Measurements from ENCODE around the gene BTF3L4.
A peak's percentile ranks its signal among the peaks of the same experiment; 100 is the strongest.
"Not testable (repeated sequence)": the region's sequence is repeated elsewhere in the genome, so short reads cannot be mapped to it uniquely, and the experiment has no call there.

BTF3L4 gene

GRCh38 chr1:52063192-52063591 lies 7.1 kb downstream of the BTF3L4 start:
- Mint-ChIP-seq H3K36me3 (peaks cover 17 to 30% of the 10 kb centered on the region in 2 donors), H3K4me3 (no peak overlapping the region), H3K4me1 (peaks cover 17 to 24% of the 10 kb centered on the region in 2 donors), H3K9me3 (no peaks in the 10 kb centered on the region), H3K27ac (no peak overlapping the region), H3K27me3 (no peaks in the 10 kb centered on the region)
- ATAC-seq (replicated peaks) (no peak), DNase-seq (no peak)

GRCh38 chr1:52070704-52071103 lies 14.6 kb downstream of the BTF3L4 start:
- Mint-ChIP-seq H3K4me1 (peaks cover 8 to 22% of the 10 kb centered on the region in 2 donors), H3K27ac (no peak overlapping the region), H3K36me3 (peaks cover 28 to 30% of the 10 kb centered on the region in 2 donors), H3K9me3 (no peaks in the 10 kb centered on the region), H3K4me3 (no peak overlapping the region), H3K27me3 (no peaks in the 10 kb centered on the region)
- DNase-seq (no peak), ATAC-seq (replicated peaks) (no peak)

GRCh38 chr1:52072291-52072690 lies 16.2 kb downstream of the BTF3L4 start:
- DNase-seq = no peak
- H3K27ac Mint-ChIP-seq = no peak overlapping the region
- no peak overlapping the region for H3K4me3 Mint-ChIP-seq
- peaks cover 8 to 22% of the 10 kb centered on the region in 2 donors for H3K4me1 Mint-ChIP-seq
- H3K27me3 Mint-ChIP-seq = no peaks in the 10 kb centered on the region
- no peak for ATAC-seq (replicated peaks)
- no peaks in the 10 kb centered on the region for H3K9me3 Mint-ChIP-seq
- H3K36me3 Mint-ChIP-seq = peaks cover 30 to 37% of the 10 kb centered on the region in 2 donors

GRCh38 chr1:52077277-52077676 lies 21.2 kb downstream of the BTF3L4 start:
- not testable (repeated sequence) for ATAC-seq (replicated peaks); H3K9me3 Mint-ChIP-seq; H3K4me1 Mint-ChIP-seq; H3K27ac Mint-ChIP-seq; H3K27me3 Mint-ChIP-seq; H3K4me3 Mint-ChIP-seq; DNase-seq
- peaks cover 22 to 34% of the 10 kb centered on the region in 2 donors for H3K36me3 Mint-ChIP-seq

- peaks cover 11 to 28% of the 10 kb centered on the region in 2 donors for H3K36me3 Mint-ChIP-seq
- ATAC-seq (replicated peaks) = no peak
- H3K27me3 Mint-ChIP-seq = no peaks in the 10 kb centered on the region
- H3K4me1 Mint-ChIP-seq = peaks cover 5 to 9% of the 10 kb centered on the region in 2 donors
- no peak for DNase-seq
- H3K27ac Mint-ChIP-seq = no peak overlapping the region
- H3K4me3 Mint-ChIP-seq = no peak overlapping the region
- H3K9me3 Mint-ChIP-seq = no peaks in the 10 kb centered on the region
These were observed 23.9 kb downstream of the BTF3L4 start for GRCh38 chr1:52080014-52080415.

GRCh38 chr1:52087892-52088291 lies 31.8 kb downstream of the BTF3L4 start:
- DNase-seq; H3K4me1 Mint-ChIP-seq; ATAC-seq (replicated peaks); H3K27me3 Mint-ChIP-seq; H3K9me3 Mint-ChIP-seq; H3K4me3 Mint-ChIP-seq; H3K27ac Mint-ChIP-seq: not testable (repeated sequence)
- H3K36me3 Mint-ChIP-seq = peaks cover 14 to 36% of the 10 kb centered on the region in 2 donors

GRCh38 chr1:52094300-52094699 lies 38.2 kb downstream of the BTF3L4 start:
- H3K4me3 Mint-ChIP-seq; H3K4me1 Mint-ChIP-seq; ATAC-seq (replicated peaks): not testable (repeated sequence)

GRCh38 chr1:52096216-52096615 lies 40.1 kb downstream of the BTF3L4 start:
- H3K27ac Mint-ChIP-seq = no peak overlapping the region
- DNase-seq = no peak
- no peaks in the 10 kb centered on the region for H3K4me1 Mint-ChIP-seq
- H3K4me3 Mint-ChIP-seq = no peak overlapping the region
- no peaks in the 10 kb centered on the region for H3K27me3 Mint-ChIP-seq
- H3K9me3 Mint-ChIP-seq = peaks cover 0 to 2% of the 10 kb centered on the region in 2 donors
- H3K36me3 Mint-ChIP-seq = peaks cover 4 to 5% of the 10 kb centered on the region in 2 donors
- no peak for ATAC-seq (replicated peaks)

More at GRCh38 chr1:52094300-52094699, 38.2 kb downstream of the BTF3L4 start:
- H3K27me3 Mint-ChIP-seq, H3K27ac Mint-ChIP-seq, H3K9me3 Mint-ChIP-seq, DNase-seq: not testable (repeated sequence)
- peaks cover 5 to 18% of the 10 kb centered on the region in 2 donors for H3K36me3 Mint-ChIP-seq

GRCh38 chr1:52098139-52098871 lies 42.2 kb downstream of the BTF3L4 start:
- Mint-ChIP-seq H3K4me3 (no peak overlapping the region), H3K27me3 (no peaks in the 10 kb centered on the region), H3K9me3 (peaks cover 0 to 2% of the 10 kb centered on the region in 2 donors), H3K27ac (no peak overlapping the region), H3K36me3 (no peaks in the 10 kb centered on the region), H3K4me1 (peaks cover 7 to 10% of the 10 kb centered on the region in 2 donors)
- no peak for ATAC-seq (replicated peaks)
- no peak for DNase-seq

- Mint-ChIP-seq H3K4me3 (no peak overlapping the region), H3K36me3 (no peaks in the 10 kb centered on the region), H3K9me3 (peaks cover 0 to 2% of the 10 kb centered on the region in 2 donors), H3K4me1 (peaks cover 7 to 10% of the 10 kb centered on the region in 2 donors), H3K27ac (no peak overlapping the region), H3K27me3 (no peaks in the 10 kb centered on the region)
- DNase-seq (no peak), ATAC-seq (replicated peaks) (peak; percentile 67 to 77)
These were observed 46.4 kb downstream of the BTF3L4 start for GRCh38 chr1:52102336-52103013.

GRCh38 chr1:52111492-52111891 lies 55.4 kb downstream of the BTF3L4 start:
- no peaks in the 10 kb centered on the region for H3K36me3 Mint-ChIP-seq
- DNase-seq (no peak), ATAC-seq (replicated peaks) (no peak)
- no peak overlapping the region for H3K4me3 Mint-ChIP-seq
- no peak overlapping the region for H3K27ac Mint-ChIP-seq
- no peaks in the 10 kb centered on the region for H3K27me3 Mint-ChIP-seq
- peaks cover 0 to 3% of the 10 kb centered on the region in 2 donors for H3K4me1 Mint-ChIP-seq
- no peaks in the 10 kb centered on the region for H3K9me3 Mint-ChIP-seq

GRCh38 chr1:52112489-52112888 lies 56.4 kb downstream of the BTF3L4 start:
- Mint-ChIP-seq H3K27me3 (no peaks in the 10 kb centered on the region), H3K36me3 (no peaks in the 10 kb centered on the region), H3K27ac (no peak overlapping the region), H3K9me3 (no peaks in the 10 kb centered on the region), H3K4me1 (peaks cover 0 to 3% of the 10 kb centered on the region in 2 donors), H3K4me3 (no peak overlapping the region)
- no peak for DNase-seq
- no peak for ATAC-seq (replicated peaks)

- Mint-ChIP-seq H3K27ac (no peak overlapping the region), H3K4me3 (no peak overlapping the region), H3K4me1 (no peaks in the 10 kb centered on the region), H3K27me3 (no peaks in the 10 kb centered on the region), H3K36me3 (no peaks in the 10 kb centered on the region), H3K9me3 (no peaks in the 10 kb centered on the region)
- no peak for DNase-seq
- ATAC-seq (replicated peaks) = no peak
These were observed 63.4 kb downstream of the BTF3L4 start for GRCh38 chr1:52119301-52120079.

GRCh38 chr1:52122384-52122783 lies 66.3 kb downstream of the BTF3L4 start:
- DNase-seq (no peak), ATAC-seq (replicated peaks) (no peak)
- H3K36me3 Mint-ChIP-seq = no peaks in the 10 kb centered on the region
- peaks cover 0 to 8% of the 10 kb centered on the region in 2 donors for H3K27me3 Mint-ChIP-seq
- no peaks in the 10 kb centered on the region for H3K9me3 Mint-ChIP-seq
- no peak overlapping the region for H3K4me3 Mint-ChIP-seq
- H3K27ac Mint-ChIP-seq = no peak overlapping the region
- peaks cover 7 to 11% of the 10 kb centered on the region in 2 donors for H3K4me1 Mint-ChIP-seq
